GM10847 (cell line): Measurements from ENCODE around the gene HECW1.

Source experiments
- POLR2A ChIP-seq: IDR thresholded peaks from 2 replicates; pipeline ENCODE4 v1.6.1; 2011; ENCODE audit not compliant: insufficient read length; ENCODE audit errors: extremely low read depth

The HECW1 gene

DNA sequence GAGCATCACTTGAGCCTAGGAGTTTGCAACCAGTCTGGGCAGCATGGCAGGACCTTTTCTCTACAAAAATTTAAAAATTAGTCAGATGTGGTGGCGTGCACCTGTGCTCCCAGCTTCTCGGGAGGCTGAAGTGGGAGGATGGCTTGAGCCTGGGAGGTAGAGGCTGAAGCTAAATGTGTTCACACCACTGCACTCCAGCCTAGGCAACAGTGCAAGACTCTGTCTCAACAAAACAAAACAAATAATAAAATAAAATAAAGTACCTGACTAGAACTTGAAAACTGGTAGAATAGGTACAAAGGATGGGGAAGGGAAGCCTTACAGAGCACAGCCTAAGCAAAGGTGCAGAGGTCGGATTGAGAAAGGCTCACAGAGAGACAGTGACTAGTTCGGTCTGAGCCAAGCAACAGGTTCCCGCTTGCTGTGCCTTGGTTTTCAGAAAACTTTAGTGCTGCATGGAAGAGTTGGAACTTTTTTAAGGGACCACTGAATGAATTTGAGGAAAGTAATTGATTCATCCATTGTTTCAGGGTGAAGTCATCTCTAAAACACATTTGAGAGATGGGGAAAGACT is 370.3 kb downstream of the HECW1 start:
- no peak for TF ChIP-seq POLR2A

DNA sequence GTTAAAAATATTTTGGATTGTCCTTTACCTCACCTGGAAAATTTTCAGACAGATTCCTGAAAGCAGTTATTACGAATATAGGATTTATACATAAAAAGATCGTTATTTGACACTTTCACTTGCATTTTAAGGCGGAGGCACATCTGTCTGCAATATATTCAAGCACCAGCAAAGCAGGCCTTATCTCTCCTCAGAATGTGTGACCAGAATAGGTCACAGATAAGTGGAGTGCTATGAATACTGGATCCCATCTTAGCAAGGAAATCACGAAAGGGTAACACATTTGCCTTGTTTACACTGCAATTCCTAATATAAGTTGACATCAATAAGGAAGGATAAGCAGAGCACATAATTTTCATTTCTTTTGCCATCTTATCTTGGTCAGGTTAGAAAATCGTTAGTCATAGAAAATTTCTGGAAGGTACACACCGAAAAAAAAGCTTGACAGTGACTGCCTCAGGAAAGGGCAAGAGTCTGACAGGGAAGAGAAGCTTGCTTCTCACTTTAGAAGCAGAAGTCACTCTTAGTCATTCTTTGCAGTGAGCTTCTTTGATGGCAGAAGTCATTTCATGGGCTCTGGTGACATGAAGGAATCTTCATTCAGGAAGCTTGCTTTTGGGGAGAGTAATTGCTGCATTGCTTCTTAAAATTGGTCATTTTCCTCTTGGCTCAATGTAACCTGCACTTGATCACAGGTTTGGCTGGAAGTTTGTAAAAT is 372.4 kb downstream of the HECW1 start:
- TF ChIP-seq POLR2A = no peak

DNA sequence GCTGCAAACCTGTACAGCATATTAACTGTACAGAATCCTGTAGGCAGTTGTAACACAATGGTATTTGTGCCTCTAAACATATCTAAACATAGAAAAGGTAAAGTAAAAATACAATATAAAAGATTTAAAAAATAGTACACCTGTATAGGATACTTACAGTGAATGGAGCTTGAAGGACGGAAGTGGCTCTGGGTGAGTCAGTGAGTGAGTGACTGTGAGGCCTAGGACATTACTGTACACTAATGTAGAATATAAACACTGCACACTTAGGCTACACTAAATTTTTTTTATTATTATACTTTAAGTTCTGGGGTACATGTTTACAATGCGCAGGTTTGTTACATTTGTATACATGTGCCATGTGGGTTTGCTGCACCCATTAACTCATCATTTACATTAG is 373.1 kb downstream of the HECW1 start:
- TF ChIP-seq POLR2A = no peak

DNA sequence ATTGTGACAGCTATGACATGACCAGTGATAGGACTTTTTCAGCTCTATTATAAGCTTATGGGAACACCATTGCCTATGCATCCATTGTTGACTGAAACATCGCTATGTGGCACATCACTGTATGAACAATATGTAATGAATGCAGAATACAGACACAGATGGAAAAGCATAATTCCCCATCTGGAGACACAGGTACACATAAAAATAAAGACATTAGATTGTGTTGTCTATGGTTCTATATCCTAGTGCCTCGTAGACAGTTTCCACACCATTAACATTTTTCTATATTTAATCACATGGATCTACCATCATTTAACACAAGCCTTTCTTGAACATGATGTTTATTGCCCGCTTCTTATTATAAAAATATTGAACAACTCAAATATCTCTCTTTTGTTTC is 374.2 kb downstream of the HECW1 start:
- TF ChIP-seq POLR2A = no peak

DNA sequence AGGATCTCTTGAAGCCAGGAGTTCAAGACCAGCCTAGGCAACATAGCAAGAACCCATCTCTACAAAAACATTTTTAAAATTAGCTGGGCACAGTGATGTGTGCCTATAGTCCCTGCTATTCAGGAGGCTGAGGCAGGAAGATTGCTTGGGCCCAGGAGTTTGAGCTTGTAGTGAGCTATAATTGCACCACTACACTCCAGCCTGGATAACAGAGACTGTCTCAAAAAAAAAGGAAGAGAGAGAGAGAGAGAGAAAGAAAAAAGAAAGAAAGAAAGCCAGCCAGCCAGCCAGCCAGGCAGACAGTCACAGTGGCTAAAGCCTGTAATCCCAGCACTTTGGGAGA is 375.3 kb downstream of the HECW1 start:
- no peak for TF ChIP-seq POLR2A

DNA sequence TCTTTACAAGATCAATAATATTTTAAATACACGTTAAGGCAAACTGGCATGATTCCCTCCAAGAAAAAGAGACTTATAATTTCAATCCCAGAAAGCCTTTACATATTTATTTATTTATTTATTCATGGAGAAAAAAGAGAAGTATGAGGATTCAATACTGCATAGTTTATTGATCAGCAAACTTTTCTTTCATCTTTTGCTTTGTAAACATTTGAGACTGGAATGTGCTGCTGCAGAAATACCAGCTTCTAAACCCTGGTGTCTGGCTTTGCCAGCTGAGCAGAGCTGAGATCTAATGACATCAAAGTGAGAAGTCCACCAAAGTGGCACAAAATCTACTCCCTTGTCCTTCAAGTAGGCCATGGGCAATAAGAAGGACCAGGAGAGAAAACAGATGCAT is 376.8 kb downstream of the HECW1 start:
- TF ChIP-seq POLR2A = no peak

DNA sequence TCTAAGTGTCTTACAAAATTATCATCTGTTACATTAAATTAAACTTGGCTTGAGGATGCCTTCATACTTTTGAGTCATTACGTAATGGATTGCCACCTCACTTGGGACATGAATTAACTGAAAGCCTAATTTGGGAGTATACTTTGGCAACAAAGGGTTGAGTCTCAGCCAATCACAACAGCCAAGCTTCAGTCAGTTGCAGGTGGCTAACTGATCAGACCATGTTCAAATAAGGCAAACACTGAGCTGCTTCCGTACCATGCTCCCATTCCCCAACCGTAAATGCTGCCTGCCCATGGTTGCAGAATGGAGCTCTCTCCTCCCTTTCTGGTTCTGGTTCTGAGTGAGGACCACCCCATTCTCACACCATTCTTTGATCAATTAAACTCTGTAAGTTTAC is 377.6 kb downstream of the HECW1 start:
- no peak for TF ChIP-seq POLR2A

DNA sequence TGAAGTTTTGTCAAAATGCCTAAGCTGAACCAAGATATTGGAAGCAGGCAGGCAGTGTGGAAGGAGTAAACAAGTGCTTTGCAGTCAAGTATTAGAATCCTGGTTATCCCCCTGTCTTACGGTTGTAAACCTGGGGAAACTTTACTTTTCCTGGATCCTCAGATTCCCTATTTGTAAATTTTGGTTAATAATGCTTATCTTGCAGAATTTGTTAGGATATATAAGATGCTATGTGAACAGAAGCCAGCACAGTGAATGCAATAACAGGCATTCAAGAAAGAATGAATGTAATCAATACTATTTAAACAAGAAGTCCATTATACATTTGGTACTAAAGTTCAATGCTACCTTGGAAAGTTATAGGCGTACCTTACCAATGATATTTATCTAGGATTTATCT is 378.7 kb downstream of the HECW1 start:
- no peak for TF ChIP-seq POLR2A

DNA sequence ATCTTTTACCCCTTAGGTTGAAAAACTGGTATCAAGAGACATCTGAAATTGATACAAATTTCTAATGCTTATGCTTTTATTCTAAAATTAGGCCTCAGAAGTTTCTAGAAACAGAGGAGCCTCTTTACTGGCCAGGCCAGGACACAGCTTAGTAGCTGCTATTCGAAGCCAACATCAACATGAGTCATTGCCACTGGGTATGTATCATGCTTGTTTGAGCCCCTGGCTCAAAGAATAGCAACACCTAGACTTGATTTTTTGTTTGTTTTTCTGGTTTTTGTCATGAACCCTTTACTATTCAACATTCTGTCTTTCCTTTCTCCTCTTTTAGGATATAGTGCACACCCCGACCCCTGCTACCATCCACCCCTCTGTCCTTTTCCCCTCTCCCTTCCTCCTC is 379.5 kb downstream of the HECW1 start:
- no peak for TF ChIP-seq POLR2A

DNA sequence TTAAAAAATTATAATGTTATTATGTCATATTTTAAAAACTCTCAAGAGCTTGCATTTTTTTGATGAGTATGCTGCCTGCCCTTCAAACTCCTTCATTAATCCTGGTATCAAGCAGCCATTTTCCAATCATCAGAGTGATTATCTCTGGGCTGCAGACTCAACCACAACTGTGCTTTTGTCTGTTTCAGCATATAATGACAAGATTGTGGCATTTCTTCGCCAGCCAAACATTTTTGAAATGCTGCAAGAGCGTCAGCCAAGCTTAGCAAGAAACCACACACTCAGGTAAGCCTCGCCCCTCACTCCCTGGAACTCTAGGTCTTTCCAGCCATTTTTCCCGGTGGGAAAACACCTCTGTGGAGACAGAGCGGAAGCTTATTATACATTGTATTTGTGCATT is 380.4 kb downstream of the HECW1 start:
- no peak for TF ChIP-seq POLR2A

DNA sequence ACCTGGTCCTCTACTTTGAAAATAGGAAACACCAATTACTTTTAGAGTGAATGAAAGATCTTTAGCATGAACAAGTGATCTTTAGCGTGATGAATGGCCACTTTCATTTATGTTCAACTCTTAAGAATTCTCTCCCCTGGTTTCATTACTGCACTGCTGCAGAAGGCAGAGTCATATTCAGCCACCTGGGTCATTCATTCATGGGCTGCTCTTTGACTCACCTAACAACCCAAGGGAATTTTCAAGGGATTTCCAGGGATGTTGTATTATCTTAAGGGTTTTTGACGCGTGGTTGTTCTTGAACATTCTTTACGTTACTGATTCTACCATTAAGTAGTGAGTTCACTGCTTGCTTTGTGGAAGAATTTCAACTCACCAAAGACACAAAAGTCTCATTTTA is 383.1 kb downstream of the HECW1 start:
- no peak for TF ChIP-seq POLR2A

DNA sequence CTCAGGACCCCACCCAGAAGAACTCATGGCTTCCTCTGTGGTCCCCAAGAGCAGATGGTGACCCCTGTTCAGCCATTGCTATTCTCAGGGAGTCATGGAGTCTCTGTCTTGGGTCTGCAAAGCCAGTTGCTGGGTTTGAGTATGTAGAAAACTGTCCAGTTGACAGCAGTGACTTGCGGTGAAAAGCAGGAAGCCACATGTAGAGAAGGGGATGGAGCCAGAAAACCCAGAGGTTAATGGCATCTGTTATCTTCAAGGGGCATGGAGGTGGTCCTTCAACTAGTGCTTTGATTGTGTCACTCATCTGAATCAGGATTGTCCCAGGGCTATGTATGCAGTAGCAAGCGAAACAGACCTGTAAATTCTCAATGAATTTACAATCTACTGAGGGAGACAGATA is 384.1 kb downstream of the HECW1 start:
- TF ChIP-seq POLR2A = no peak

DNA sequence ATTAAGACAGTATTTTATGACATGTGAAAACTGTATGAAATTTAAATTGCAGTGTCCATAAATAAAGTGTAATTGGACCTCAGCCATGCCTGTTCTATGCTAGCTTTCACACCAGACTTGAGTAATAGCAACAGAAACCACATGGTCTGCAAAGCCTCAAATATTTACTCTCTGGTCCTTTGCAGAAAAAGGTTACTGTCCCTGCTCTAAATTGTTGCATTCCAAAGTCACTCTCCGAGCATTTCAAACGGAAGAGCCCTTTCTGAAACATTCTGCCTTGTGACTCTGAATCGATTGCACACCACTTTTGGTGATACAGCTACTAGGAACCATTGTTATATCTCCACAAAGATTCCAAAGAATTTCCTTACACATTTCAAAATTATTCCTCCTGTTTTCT is 389.4 kb downstream of the HECW1 start:
- no peak for TF ChIP-seq POLR2A

DNA sequence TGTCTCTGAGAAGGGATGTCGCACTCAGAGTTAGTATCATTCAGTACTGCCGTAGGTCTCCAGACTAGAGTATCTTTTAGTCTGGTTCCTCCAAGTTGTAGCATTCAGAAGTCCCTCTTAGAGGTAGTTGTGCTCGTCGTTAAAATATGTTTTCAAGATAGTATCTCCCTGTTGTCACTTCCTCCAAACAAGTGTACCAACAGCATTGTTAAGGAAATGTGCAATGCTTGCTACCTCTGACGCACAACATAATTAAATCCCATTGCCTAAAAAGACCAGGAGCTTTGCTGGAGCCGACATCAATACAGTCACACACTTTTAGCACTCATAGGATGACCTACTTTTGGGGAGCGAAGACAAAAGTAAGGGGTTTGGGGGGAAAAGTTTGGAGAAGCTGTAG is 390.5 kb downstream of the HECW1 start:
- TF ChIP-seq POLR2A = no peak

DNA sequence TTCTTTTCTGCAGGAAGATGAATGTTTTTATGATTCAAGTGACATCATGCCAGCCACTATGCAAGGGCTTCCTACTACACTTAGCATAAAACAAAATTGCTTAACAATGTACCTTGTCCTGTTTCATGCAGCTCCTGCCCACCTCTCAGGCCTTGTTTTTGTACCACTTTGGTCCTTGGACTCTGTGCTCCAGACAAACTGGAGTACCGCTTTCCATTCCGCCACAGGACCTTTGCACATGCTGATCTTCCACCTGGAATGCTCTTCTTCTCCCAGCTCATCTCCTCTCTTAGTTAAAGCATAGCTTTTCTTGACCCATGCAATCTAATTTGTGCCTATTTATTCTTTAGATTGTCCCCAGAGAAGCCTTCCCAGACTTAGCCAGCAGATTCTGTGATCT is 393.0 kb downstream of the HECW1 start:
- no peak for TF ChIP-seq POLR2A

DNA sequence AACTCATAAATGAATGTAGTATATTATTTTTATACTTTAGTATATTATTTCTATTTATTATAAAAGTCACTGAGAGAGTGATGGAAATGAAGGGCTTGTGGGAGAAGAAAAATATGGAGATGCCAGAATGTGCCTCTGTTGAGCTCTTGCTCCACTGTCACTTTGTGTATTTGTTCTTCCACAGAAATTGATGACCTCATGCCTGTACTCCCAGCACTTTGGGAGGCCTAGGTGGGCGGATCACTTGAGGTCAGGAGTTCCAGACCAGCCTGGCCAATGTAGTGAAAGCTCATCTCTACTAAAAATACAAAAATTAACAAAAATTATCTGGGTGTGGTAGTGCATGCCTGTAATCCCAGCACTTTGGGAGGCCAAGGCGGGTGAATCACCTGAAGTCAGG is 394.0 kb downstream of the HECW1 start:
- TF ChIP-seq POLR2A = no peak

DNA sequence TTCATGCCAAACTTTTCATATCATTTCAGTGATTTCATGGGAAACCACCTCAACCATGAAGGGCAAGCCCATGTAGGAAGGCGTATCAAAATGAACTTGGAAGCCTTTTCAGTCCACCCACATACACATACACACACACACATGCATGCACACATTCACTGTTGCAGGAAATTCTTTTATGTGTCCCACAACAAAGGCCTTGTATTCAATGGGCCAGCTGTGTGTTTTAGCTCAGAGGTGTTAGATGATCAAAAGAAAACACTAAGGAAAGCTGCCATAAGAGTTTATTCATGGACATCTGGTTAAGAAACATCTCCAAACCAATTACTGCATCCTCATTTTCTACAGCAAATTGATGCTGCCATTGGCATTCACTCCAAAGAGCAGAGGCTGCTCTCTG is 396.0 kb downstream of the HECW1 start:
- TF ChIP-seq POLR2A = no peak

DNA sequence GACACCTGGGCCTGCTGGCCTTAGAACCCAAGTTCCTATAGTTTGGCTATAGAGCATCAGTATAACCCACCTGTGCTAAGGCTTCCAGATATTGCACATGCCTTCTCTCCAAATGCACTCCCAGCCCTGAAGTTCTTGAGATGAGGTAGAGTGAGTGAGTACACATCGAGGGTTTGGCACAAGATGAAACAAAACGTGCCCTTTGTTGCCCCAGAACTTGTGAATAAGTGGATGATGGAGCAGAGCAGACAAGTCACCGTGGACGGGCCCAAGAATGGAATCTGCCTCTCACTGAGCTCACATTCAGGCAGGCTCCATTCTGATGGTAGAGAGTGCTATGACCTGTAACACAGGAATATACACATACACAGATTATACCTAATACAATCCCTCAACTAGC is 397.5 kb downstream of the HECW1 start:
- TF ChIP-seq POLR2A = no peak

DNA sequence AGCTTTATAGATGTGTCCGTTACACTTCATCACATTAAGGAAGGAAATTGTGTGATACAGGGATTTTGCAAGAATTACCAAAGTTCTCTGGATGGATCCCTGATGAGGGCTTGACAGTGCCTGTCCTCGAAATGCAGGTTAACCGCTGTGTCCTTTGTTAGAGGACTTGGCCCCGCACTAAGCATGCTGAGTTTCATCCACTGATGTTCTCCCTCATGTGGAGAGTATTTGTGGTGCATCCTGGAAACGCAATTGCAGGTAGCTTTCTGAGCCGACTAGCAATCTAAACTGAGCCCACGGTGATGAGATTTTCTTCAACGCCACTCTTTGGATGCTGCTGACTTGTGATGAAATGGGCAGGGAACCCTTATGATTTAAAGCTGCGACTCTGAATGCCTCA is 398.6 kb downstream of the HECW1 start:
- no peak for TF ChIP-seq POLR2A
